Breast epithelium (tissue), 3 donors: Measurements from ENCODE around the gene NCKAP5.

Source experiments
- CTCF ChIP-seq, 3 donors: fragments of 450-650 bp; IDR thresholded peaks; one replicate each; pipeline ENCODE4 v1.5.1; 2016 to 2017; ENCODE audit warnings: antibody characterized with exemption in 3 of 3, mild to moderate bottlenecking in 3 of 3, moderate library complexity in 3 of 3
- POLR2A ChIP-seq: fragments of 450-650 bp; IDR thresholded peaks from one replicate; pipeline ENCODE4 v1.6.1; 2016; ENCODE audit warnings: antibody characterized with exemption, mild to moderate bottlenecking, moderate library complexity
- POLR2AphosphoS5 ChIP-seq, 3 donors: sonication (generic); formaldehyde crosslinking; IDR thresholded peaks; one replicate each; pipeline ENCODE4 v1.6.1; 2017; ENCODE audit warnings: antibody characterized with exemption in 3 of 3

- TF ChIP-seq POLR2A (no peak), POLR2AphosphoS5 (IDR thresholded peaks at IDR 0.05) (no peak), CTCF (IDR thresholded peaks at IDR 0.05) (no peak)
Observed at GRCh38 chr2:133569286-133569830, 1.1 kb upstream of the NCKAP5 start.
